Lower leg skin (tissue), 4 donors: Measurements from ENCODE around the gene THSD4. TPM values are rescaled to one million over a fixed set of nuclear protein-coding genes. Genes with fewer than 3 reads are reported as not detected.

Experiments used
- DNase-seq, 2 donors: peaks; one replicate each; pipeline ENCODE4 v3.0.0-alpha.2; 2019; ENCODE audit warnings: low spot score in 2 of 2
- H3K4me3 ChIP-seq: fragments of 200-600 bp; sonication (generic); 2 replicates; pipeline ENCODE4 v1.5.1; 2017; ENCODE audit warnings: mild to moderate bottlenecking, low read depth; ENCODE audit not compliant: poor library complexity, severe bottlenecking
- POLR2A ChIP-seq, 2 donors: fragments of 450-650 bp; IDR thresholded peaks; one replicate each; pipeline ENCODE4 v1.6.1; 2016 to 2017; ENCODE audit warnings: antibody characterized with exemption in 2 of 2, mild to moderate bottlenecking in 1 of 2, moderate library complexity in 1 of 2
- WGBS, 2 donors: methylation state at CpG; one replicate each; pipeline ENCODE4 v1.1.5; 2018; 5-methylcytosine and 5-hydroxymethylcytosine counted together
- intact Hi-C: fragments of 100-400 bp; cut with DNase I; formaldehyde crosslinking; loops from one replicate; pipeline ENCODE4 v1.15.0; 2023; ENCODE audit warnings: low total_unique reads
- total RNA-seq, 4 donors: library from RNA; depleted of rRNA; stranded (reverse); fragments of >200 nt; gene quantifications; one replicate each; pipeline ENCODE4 v1.1.0, GENCODE V29; 2016
- TF ChIP-seq, protein P1 (sequence below), 3 donors: fragments of 450-650 bp; IDR thresholded peaks; one replicate each; pipeline ENCODE4 v1.5.1; 2016; ENCODE audit warnings: antibody characterized with exemption in 3 of 3, mild to moderate bottlenecking in 3 of 3, moderate library complexity in 2 of 3

THSD4 gene
- total RNA-seq, 4 donors from 2014 or later: 9.3 to 39.2 (median 32.8) TPM

GRCh38 chr15:71806452-71806931 lies 691.2 kb downstream of the THSD4 start:
- intact Hi-C loops: no loop called here

GRCh38 chr15:71807125-71807629 lies 691.9 kb downstream of the THSD4 start:
- intact Hi-C loops: no loop called here
- DNase-seq: no peak
- H3K4me3 ChIP-seq: no peak overlapping the region
- WGBS, 2 donors: 77 to 82% methylated on average over 15 of the region's 15 CpGs
- TF ChIP-seq, protein P1, sequence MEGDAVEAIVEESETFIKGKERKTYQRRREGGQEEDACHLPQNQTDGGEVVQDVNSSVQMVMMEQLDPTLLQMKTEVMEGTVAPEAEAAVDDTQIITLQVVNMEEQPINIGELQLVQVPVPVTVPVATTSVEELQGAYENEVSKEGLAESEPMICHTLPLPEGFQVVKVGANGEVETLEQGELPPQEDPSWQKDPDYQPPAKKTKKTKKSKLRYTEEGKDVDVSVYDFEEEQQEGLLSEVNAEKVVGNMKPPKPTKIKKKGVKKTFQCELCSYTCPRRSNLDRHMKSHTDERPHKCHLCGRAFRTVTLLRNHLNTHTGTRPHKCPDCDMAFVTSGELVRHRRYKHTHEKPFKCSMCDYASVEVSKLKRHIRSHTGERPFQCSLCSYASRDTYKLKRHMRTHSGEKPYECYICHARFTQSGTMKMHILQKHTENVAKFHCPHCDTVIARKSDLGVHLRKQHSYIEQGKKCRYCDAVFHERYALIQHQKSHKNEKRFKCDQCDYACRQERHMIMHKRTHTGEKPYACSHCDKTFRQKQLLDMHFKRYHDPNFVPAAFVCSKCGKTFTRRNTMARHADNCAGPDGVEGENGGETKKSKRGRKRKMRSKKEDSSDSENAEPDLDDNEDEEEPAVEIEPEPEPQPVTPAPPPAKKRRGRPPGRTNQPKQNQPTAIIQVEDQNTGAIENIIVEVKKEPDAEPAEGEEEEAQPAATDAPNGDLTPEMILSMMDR (IDR thresholded peaks at IDR 0.05): no peak
- TF ChIP-seq POLR2A (IDR thresholded peaks at IDR 0.05): no peak

More at GRCh38 chr15:71806452-71806931, 691.2 kb downstream of the THSD4 start:
- 62 to 63% methylated on average over 7 of the region's 7 CpGs for WGBS, 2 donors
- no peak for DNase-seq
- TF ChIP-seq, protein P1 (IDR thresholded peaks at IDR 0.05): no peak
- TF ChIP-seq POLR2A (IDR thresholded peaks at IDR 0.05): no peak
- no peak overlapping the region for H3K4me3 ChIP-seq

GRCh38 chr15:71807691-71808091 lies 692.4 kb downstream of the THSD4 start:
- TF ChIP-seq, protein P1 (IDR thresholded peaks at IDR 0.05): no peak
- no peak for TF ChIP-seq POLR2A (IDR thresholded peaks at IDR 0.05)
- intact Hi-C loops: no loop called here
- no peak overlapping the region for H3K4me3 ChIP-seq
- no peak for DNase-seq
- WGBS, 2 donors: 59 to 65% methylated on average over 4 of the region's 4 CpGs

DNA sequence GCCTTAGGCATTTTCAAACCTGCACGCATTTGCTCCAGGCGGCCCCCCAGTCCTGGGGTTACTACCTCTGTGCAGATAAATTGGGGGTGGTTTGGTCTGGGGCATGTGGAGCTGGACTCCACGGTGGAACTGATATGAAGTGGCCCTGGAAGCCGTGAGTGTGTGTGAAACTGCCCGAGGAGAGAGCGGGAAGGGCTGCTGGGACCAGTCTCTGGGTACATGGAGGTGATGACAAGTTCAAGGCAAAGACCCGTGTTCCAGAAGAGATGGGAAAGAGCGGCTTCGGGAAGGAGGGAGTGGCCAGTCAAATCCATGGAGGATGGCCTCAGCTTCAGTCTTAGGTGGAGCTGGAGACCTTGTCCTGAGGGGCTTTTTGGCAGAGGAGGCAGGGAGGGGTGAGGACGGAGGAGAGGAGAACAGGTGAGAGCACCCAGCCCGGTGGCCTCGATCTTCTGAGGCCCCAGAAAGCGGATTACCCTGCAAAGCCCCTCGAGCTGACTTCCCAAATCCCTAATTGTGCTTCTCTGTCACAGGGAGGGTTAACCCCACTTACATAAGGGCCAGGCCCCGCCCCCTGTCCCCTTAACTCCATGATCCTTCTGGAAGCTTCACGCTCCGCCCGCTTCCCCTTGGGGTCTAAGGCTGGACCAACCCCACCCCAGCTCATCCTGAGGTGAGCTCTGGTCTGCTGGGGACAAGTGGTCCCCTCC lies 693.2 kb downstream of the THSD4 start:
- intact Hi-C loops: no loop called here
- no peak overlapping the region for H3K4me3 ChIP-seq
- DNase-seq: no peak
- no peak for TF ChIP-seq POLR2A (IDR thresholded peaks at IDR 0.05)
- TF ChIP-seq, protein P1 (IDR thresholded peaks at IDR 0.05): no peak
- WGBS, 2 donors: 85 to 88% methylated on average over 18 of the region's 18 CpGs

DNA sequence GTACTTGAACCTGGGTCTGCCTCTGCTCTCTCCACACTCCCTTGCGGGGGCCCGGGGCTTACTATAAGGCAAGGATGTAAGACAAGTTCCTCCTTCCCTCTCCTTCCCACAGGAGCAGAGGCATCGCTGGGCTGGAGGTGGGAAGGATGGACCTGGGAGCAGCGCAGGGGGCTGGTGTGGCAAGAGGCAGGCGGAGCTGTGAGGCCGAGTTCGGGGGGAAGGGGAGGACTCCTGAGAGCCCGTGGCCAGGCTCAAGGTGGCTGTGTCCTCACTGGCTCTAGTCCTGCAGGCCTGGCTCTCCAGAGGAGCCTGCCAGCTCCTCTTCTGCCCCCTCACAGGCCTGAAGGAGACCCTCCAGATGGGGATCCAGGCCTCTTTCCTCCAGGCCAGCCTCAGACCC lies 694.1 kb downstream of the THSD4 start:
- no peak for DNase-seq
- no peak for TF ChIP-seq POLR2A (IDR thresholded peaks at IDR 0.05)
- TF ChIP-seq, protein P1 (IDR thresholded peaks at IDR 0.05): no peak
- 89 to 94% methylated on average over 8 of the region's 8 CpGs for WGBS, 2 donors
- intact Hi-C loops: no loop called here
- H3K4me3 ChIP-seq: no peak overlapping the region
